HEK293 (cell line): Measurements from ENCODE around the gene FXYD5.

Experiments
- CTCF ChIA-PET: fragments of 350-600 bp; formaldehyde crosslinking; extraction: SDS; loops from one replicate; lab custom pipeline; 2021; ENCODE audit warnings: antibody characterized with exemption; lab: Yijun Ruan, JAX
- POLR2A ChIA-PET: fragments of 300-600 bp; formaldehyde crosslinking; extraction: SDS; loops from one replicate; lab custom pipeline; 2020; ENCODE audit warnings: antibody characterized with exemption, inconsistent platforms; lab: Yijun Ruan, JAX
- H3K27ac ChIP-seq: fragments of 200-500 bp; sonication (Bioruptor generic); 2 replicates; pipeline ENCODE4 v1.5.1; 2014; ENCODE audit warnings: low read depth, low read length, control low read depth, inconsistent platforms; ENCODE audit errors: extremely low read depth
- H3K36me3 ChIP-seq, 2 experiments: fragments of 200-500 bp in 1 of 2; sonication (Bioruptor generic) in 1 of 2; 1 replicate in 1 of 2; 2 replicates in 1 of 2; pipeline ENCODE4 v1.5.1; 2014 to 2017; ENCODE audit warnings: inconsistent platforms in 2 of 2, low read length in 2 of 2; ENCODE audit not compliant: control insufficient read depth in 2 of 2, insufficient read depth in 1 of 2
- H3K4me1 ChIP-seq: fragments of 200-500 bp; sonication (Bioruptor generic); 2 replicates; pipeline ENCODE4 v1.5.1; 2014; ENCODE audit warnings: mild to moderate bottlenecking, low read length, inconsistent platforms; ENCODE audit not compliant: control insufficient read depth, insufficient read depth
- H3K4me3 ChIP-seq: 2 replicates; pipeline ENCODE4 v1.5.1; 2011; ENCODE audit warnings: low read depth, mild to moderate bottlenecking, control low read depth, low read length, moderate library complexity
- H3K9me3 ChIP-seq: fragments of 200-500 bp; sonication (Bioruptor generic); 2 replicates; pipeline ENCODE4 v1.5.1; 2014; ENCODE audit warnings: low read depth, low read length, inconsistent platforms; ENCODE audit not compliant: control insufficient read depth, insufficient read depth
- EGR2 ChIP-seq: fragments of 450-650 bp; formaldehyde crosslinking; IDR thresholded peaks from 2 replicates; pipeline ENCODE4 v1.5.1; 2016; ENCODE audit warnings: low read depth, missing biosample characterization, missing genetic modification characterization
- GLIS2 ChIP-seq: fragments of 450-650 bp; formaldehyde crosslinking; IDR thresholded peaks from 2 replicates; pipeline ENCODE4 v1.5.1; 2016; ENCODE audit warnings: missing biosample characterization, missing genetic modification characterization
- IKZF3 ChIP-seq: fragments of 450-650 bp; IDR thresholded peaks from 2 replicates; pipeline ENCODE4 v1.5.0; 2018; ENCODE audit warnings: missing biosample characterization, mild to moderate bottlenecking, missing genetic modification characterization, moderate library complexity
- KLF1 ChIP-seq: fragments of 450-650 bp; formaldehyde crosslinking; IDR thresholded peaks from 2 replicates; pipeline ENCODE4 v1.5.1; 2016; ENCODE audit warnings: missing biosample characterization, missing genetic modification characterization
- OVOL3 ChIP-seq: fragments of 450-650 bp; formaldehyde crosslinking; IDR thresholded peaks from 2 replicates; pipeline ENCODE4 v1.5.1; 2016; ENCODE audit warnings: missing biosample characterization, missing genetic modification characterization
- PATZ1 ChIP-seq: fragments of 450-650 bp; formaldehyde crosslinking; IDR thresholded peaks from 2 replicates; pipeline ENCODE4 v1.5.1; 2016; ENCODE audit warnings: missing biosample characterization, missing genetic modification characterization
- PBX3 ChIP-seq: sonication (generic); formaldehyde crosslinking; IDR thresholded peaks from 2 replicates; pipeline ENCODE4 v1.8.1; 2022; ENCODE audit warnings: mild to moderate bottlenecking, moderate library complexity, missing genetic modification reagents
- PRDM4 ChIP-seq: fragments of 450-650 bp; formaldehyde crosslinking; IDR thresholded peaks from 2 replicates; pipeline ENCODE4 v1.5.1; 2017; ENCODE audit warnings: missing biosample characterization, missing genetic modification characterization
- ZBTB10 ChIP-seq: fragments of 450-650 bp; formaldehyde crosslinking; IDR thresholded peaks from 2 replicates; pipeline ENCODE4 v1.5.1; 2016; ENCODE audit warnings: missing biosample characterization, missing genetic modification characterization
- ZBTB17 ChIP-seq: fragments of 450-650 bp; formaldehyde crosslinking; IDR thresholded peaks from 2 replicates; pipeline ENCODE4 v1.5.1; 2016; ENCODE audit warnings: missing biosample characterization, missing genetic modification characterization
- ZFHX2 ChIP-seq: fragments of 450-650 bp; formaldehyde crosslinking; conservative IDR thresholded peaks from 2 replicates; pipeline ENCODE4 v1.5.1; 2016; ENCODE audit warnings: missing biosample characterization, missing genetic modification characterization
- ZFP41 ChIP-seq: fragments of 450-650 bp; formaldehyde crosslinking; IDR thresholded peaks from 2 replicates; pipeline ENCODE4 v1.5.1; 2016; ENCODE audit warnings: missing biosample characterization, missing genetic modification characterization, borderline replicate concordance
- ZNF10 ChIP-seq: fragments of 450-650 bp; formaldehyde crosslinking; IDR thresholded peaks from 2 replicates; pipeline ENCODE4 v1.5.1; 2017; ENCODE audit warnings: missing biosample characterization, missing genetic modification characterization
- ZNF175 ChIP-seq: fragments of 450-650 bp; formaldehyde crosslinking; IDR thresholded peaks from 2 replicates; pipeline ENCODE4 v1.5.1; 2016; ENCODE audit warnings: missing biosample characterization, missing genetic modification characterization
- ZNF18 ChIP-seq: fragments of 450-650 bp; formaldehyde crosslinking; IDR thresholded peaks from 2 replicates; pipeline ENCODE4 v1.5.1; 2016; ENCODE audit warnings: missing biosample characterization, missing genetic modification characterization
- ZNF350 ChIP-seq: fragments of 450-650 bp; formaldehyde crosslinking; IDR thresholded peaks from 2 replicates; pipeline ENCODE4 v1.5.0; 2017; ENCODE audit warnings: missing biosample characterization, mild to moderate bottlenecking, missing genetic modification characterization
- ZNF354C ChIP-seq: fragments of 450-650 bp; formaldehyde crosslinking; IDR thresholded peaks from 2 replicates; pipeline ENCODE4 v1.5.1; 2016; ENCODE audit warnings: missing biosample characterization, missing genetic modification characterization, low read depth, borderline replicate concordance
- ZNF473 ChIP-seq: fragments of 450-650 bp; formaldehyde crosslinking; IDR thresholded peaks from 2 replicates; pipeline ENCODE4 v1.5.1; 2017; ENCODE audit warnings: missing biosample characterization, missing genetic modification characterization
- ZNF48 ChIP-seq: fragments of 450-650 bp; formaldehyde crosslinking; IDR thresholded peaks from 2 replicates; pipeline ENCODE4 v1.5.1; 2016; ENCODE audit warnings: missing biosample characterization, missing genetic modification characterization
- ZNF521 ChIP-seq: fragments of 450-650 bp; formaldehyde crosslinking; IDR thresholded peaks from 2 replicates; pipeline ENCODE4 v1.5.1; 2017; ENCODE audit warnings: missing biosample characterization, mild to moderate bottlenecking, missing genetic modification characterization
- ZNF561 ChIP-seq: fragments of 450-650 bp; IDR thresholded peaks from 2 replicates; pipeline ENCODE4 v1.5.1; 2018; ENCODE audit warnings: missing biosample characterization, missing genetic modification characterization, borderline replicate concordance
- ZNF660 ChIP-seq: fragments of 450-650 bp; IDR thresholded peaks from 2 replicates; pipeline ENCODE4 v1.5.1; 2018; ENCODE audit warnings: missing biosample characterization, mild to moderate bottlenecking, missing genetic modification characterization
- ZSCAN16 ChIP-seq: fragments of 450-650 bp; formaldehyde crosslinking; IDR thresholded peaks from 2 replicates; pipeline ENCODE4 v1.5.1; 2016; ENCODE audit warnings: missing biosample characterization, missing genetic modification characterization

FXYD5 gene

GRCh38 chr19:35114353-35115176 lies 40.0 kb upstream of the FXYD5 start (continued):
- TF ChIP-seq PRDM4 (no peak), ZNF10 (tag by site-specific recombination) (no peak), OVOL3 (tag by site-specific recombination) (no peak), ZNF350 (tag by site-specific recombination) (no peak), ZNF48 (tag by site-specific recombination) (no peak), PATZ1 (peak; percentile 87), ZNF354C (no peak), ZNF521 (tag by site-specific recombination) (no peak), ZNF175 (tag by site-specific recombination) (no peak), PBX3 (CRISPR knock-in tag) (no peak), ZFP41 (tag by site-specific recombination) (no peak), ZNF660 (tag by site-specific recombination) (peak; percentile 63; the same call in 1 of the 2 replicates), IKZF3 (no peak), ZSCAN16 (tag by site-specific recombination) (no peak)

GRCh38 chr19:35115177-35115951 lies 39.2 kb upstream of the FXYD5 start, which contains the start of gene FXYD3:
TSS of gene FXYD3 (plus strand) at chr19:35115823. CDS start at chr19:35119377, 3,554 bp downstream.
- peak within 1 kb of the TSS; percentile 7 for H3K4me3 ChIP-seq

More at GRCh38 chr19:35115177-35115951, 39.2 kb upstream of the FXYD5 start, which contains the start of gene FXYD3:
- TF ChIP-seq ZFHX2 (tag by site-specific recombination) = peak; percentile 78
- TF ChIP-seq ZNF561 (tag by site-specific recombination) = no peak
- TF ChIP-seq ZBTB10 (tag by site-specific recombination) = peak; percentile 54; the same call in 1 of the 2 replicates
- TF ChIP-seq EGR2 (tag by site-specific recombination) = peak; percentile 81
- TF ChIP-seq ZNF473 (tag by site-specific recombination) = peak; percentile 57; the same call in 1 of the 2 replicates
- TF ChIP-seq GLIS2 (tag by site-specific recombination) = peak; percentile 43; the same call in 1 of the 2 replicates
- TF ChIP-seq ZBTB17 = peak; percentile 42; the same call in 1 of the 2 replicates
- TF ChIP-seq ZNF18 (tag by site-specific recombination) = no peak
- TF ChIP-seq KLF1 = peak; percentile 56
- Histone ChIP-seq H3K36me3 (no peaks in the 10 kb centered on the region; a peak in 1 of 3 replicates), H3K9me3 (no peaks in the 10 kb centered on the region), H3K4me1 (peaks cover 2% of the 10 kb centered on the region; the same call in 1 of the 2 replicates), H3K27ac (no peak within 1 kb of the TSS)
- ChIA-PET CTCF (interaction anchor here (0.6 to 6.9 kb wide), 57 partner anchors 9 to 380 kb away, joined by 3 to 101 read pairs (median 5); partner anchors contain the start of genes FXYD5, FXYD7, HAMP and LGI4), POLR2A (interaction anchor here (0.5 to 1.0 kb wide), 5 partner anchors 9 to 160 kb away, joined by 3 to 5 read pairs (median 3); partner anchors contain the start of gene FXYD5)
